GM21360 (cell line): ENCODE results near the gene SDR39U1.

Experiments used
- ATAC-seq: cut with Tn5 transposase; IDR thresholded peaks from one replicate; pipeline ENCODE4 v1.9.1; 2021; ENCODE audit warnings: mild to moderate bottlenecking, moderate library complexity; ENCODE audit not compliant: unreplicated experiment

The SDR39U1 gene

DNA sequence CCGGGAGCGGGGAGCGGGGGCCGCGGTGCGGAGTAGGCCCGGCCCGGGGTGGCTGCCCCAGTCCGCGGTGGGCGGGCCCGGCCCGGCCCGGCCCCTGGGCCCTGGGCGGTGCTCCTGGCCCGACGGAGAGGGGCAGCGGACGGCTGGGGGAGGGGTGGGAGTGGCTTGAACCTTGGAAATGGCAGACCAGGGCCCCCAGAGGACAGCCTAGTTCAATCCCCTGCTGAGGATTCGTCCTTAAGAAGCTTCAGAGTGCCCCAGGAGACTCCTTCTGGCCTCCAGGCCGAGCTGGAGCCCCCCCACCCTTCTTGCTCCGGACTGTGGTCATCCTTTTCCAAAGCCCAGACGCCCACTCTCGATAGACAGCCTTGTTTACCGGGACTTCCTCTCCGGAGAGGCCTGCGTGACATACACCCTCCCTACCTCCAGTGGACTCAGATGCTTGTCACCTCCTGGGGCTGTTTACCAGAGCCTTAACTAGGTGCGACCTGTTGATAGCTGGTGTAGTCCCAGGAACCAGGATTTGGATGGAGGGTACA, 12.4 kb downstream of the SDR39U1 start:
- ATAC-seq: peak; percentile 37

DNA sequence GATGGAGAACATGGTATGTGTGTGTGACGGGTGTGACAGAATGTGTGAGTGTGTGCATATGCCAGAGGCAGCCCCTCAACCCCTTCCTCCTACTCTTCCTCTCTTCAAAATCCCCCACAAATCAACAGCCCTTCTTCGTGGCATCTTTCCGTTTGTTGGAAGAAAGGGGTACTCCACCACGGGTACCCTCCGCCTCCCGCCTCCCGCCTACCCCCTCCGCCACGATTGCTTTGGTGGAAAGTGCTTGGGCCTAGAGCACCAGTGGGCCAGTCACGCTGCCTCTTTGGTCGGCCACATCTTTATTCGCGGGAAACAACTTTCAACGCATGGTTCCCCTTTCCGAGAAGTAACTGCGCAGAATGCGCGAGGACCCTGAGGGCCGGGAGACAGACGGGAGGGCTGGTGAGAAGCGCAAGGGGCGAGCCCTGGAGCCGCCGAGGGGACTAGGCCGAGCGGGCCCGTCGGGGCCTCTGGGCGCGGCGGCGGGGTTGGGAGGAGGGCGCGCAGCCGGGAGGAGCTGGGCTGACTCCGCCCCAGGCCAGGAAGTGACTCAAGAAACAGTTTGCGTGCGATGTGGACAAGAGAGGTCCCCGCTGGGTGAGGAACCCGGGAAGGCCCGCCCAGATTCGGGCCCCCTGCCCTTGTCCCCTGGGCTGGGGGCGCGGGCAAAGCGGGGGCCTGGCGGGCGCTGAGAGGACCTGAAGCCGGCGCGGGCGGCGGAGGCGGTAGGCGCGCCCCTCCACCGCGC, 13.0 kb downstream of the SDR39U1 start, which contains the start of the genes CBLN3 and KHNYN:
CBLN3 (minus strand) TSS at position 274 of the 748 bp plus-strand sequence. CDS start 614 bp downstream, outside the sequence.
KHNYN (plus strand) TSS at position 560 of the 748 bp plus-strand sequence. CDS start 777 bp downstream, outside the sequence.
- peak; percentile 76 for ATAC-seq

DNA sequence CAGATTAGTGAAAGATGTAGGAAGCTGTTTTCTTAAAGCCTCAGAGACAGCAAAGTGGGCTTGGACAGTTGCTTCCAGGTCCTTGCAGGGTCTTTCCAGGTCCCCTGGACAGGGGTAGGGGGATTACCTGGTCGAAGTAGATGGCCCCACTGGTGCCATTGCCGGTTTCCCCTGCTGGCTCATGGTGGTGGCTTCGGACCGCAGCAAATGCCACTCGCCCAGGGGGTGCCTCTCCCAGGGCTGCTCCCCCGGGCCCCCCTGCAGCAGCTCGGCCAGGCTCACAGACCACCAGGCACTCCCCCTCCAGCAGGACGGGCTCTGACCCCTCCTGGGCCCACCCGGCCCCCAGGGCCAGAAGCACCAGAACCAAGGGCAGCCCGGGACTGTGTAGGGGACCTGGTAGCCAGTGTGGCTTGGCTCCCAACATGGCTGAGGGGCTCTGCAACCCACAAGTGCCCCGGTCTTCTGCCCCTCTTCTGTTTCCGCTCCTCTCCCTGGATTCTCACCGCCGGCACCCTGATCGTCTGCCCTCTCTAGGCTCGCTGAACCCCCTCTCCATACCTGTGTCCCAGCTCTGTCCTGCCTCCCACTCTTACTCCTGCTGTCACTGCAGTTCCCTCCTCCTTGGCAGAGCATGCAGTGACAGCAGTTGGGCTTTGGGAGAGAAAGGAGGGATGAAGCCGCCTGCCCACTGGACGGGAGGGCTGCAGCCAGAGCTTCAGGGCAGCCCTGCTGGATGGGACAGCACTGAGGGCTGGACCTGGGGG, 13.8 kb downstream of the SDR39U1 start:
- no peak for ATAC-seq

DNA sequence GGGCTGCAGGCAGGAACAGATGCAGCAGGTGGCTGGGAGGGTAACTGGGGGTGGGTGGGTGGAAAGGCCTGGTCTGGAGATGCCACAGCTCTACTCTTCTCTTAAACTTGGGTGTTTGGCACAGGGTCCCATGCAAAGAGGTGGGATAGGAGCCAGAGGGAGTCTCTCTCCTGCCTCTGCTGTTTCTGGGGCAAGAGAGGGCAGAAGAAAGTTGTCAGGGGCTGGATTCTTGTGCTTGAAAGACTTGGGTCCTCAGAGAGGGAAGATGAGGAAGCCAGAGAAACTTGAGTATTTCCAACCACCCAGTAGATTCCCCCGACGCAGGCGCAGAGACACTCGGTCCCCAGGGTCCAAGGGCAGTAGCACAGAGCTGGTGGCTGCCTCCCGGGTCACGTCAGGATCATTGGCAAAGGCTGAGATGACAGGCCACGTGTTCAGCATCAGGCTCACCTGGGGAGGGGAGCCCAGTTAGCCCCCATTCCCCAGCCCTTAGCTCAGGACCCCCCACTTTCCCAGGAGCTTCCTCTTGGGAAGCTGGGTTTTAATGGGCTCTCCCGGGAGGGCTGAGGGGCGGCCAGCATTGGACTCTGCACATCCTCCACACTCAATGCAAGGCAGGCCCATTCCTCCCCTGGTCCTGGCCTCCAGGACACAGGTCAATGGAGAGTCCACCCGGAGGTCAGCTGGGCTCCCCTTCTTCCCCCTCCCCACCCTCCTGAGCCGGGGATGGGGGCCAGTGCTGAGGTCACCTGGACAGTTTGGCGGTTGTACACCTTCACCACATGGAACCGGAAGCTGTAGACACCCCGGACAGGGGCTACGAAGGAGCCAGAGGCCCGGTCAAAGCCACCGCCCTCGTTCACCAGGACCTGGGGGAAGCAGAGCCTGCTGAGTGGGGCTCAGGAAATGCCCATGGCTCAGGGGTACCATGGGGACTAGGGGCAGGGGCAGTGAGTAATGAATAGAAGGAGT, 14.8 kb downstream of the SDR39U1 start:
- ATAC-seq: no peak

DNA sequence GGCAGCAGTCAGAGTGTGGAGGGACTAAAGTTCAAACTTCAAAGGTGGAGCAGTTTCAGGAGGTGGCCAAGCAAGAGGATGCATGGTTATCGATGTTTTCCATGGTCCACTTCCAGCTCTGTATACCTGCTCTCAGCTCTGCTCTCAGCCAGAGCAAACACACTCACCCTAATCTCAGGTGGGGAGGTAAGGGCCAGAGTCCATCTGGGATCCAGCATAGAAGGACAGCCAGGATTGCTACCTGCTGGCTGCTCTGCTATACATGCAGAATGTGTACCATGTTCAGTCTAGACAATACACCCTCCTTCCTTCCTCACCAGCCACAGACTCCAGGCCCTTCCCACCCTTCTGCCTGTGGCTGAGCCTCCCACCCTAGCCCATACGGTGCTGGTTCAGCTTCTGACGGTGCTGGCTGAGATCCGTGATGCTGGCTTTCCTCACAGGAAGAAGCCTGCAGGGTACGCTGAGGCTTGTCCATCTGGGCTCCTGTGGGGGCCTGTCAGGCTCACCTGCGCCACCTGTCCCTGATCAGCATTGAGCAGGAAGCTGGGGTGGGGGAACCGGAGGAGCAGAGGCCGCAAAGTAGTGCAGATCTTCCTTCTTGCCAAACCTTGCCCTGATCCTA, 15.6 kb downstream of the SDR39U1 start:
- ATAC-seq: no peak

DNA sequence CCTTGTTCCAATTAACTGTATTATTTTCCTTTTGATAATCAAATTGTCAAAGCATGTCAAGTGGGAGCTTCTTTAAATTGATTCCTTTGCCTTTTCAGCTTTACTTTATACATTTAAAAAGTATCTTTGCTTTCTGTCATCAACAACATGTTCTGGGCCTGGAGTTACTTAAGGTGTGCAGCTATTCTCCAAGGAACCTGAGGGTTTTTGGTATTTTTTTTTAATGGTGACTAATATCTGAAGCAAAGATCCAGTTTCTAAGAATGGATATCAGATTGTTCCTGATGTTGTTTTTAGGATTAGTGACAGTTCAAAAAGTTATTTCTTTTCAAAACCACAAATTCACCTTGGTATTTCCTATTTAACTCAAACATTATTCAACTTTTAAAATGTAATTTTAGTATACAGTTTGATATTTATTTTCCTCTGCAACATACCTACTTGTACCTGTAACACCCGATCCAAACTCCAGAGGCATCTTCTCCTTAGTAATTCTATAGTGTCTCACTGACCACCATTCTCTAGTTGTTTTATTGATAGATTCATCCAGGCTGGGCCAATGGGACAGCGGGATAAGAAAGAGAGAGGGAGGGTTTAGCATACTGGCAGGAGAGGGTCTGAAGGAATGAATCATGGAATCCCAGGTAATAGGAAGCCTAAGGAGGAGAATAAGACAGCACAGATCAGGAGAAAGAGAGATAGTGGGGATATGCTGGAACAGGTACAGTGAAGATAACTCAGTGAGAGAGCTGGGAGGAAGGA, 16.2 kb downstream of the SDR39U1 start:
- no peak for ATAC-seq

DNA sequence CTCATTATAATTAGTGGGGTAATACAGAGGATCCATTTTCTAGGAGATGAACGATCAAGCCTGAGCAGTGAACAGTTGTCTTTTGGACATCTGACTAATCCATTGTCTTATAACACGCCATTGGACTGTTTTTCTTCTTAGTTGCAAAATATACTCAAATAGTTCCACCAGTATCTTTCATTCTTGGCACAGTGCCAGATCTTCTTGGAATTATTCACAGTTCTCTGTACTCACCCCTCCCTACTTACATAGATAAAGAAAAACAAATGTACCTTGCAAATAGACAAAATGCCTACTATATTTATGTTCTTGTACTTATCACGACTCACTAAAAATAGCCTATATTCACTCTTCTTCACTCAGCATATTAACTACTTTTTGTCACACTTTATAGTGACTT, 16.9 kb downstream of the SDR39U1 start:
- ATAC-seq: no peak

DNA sequence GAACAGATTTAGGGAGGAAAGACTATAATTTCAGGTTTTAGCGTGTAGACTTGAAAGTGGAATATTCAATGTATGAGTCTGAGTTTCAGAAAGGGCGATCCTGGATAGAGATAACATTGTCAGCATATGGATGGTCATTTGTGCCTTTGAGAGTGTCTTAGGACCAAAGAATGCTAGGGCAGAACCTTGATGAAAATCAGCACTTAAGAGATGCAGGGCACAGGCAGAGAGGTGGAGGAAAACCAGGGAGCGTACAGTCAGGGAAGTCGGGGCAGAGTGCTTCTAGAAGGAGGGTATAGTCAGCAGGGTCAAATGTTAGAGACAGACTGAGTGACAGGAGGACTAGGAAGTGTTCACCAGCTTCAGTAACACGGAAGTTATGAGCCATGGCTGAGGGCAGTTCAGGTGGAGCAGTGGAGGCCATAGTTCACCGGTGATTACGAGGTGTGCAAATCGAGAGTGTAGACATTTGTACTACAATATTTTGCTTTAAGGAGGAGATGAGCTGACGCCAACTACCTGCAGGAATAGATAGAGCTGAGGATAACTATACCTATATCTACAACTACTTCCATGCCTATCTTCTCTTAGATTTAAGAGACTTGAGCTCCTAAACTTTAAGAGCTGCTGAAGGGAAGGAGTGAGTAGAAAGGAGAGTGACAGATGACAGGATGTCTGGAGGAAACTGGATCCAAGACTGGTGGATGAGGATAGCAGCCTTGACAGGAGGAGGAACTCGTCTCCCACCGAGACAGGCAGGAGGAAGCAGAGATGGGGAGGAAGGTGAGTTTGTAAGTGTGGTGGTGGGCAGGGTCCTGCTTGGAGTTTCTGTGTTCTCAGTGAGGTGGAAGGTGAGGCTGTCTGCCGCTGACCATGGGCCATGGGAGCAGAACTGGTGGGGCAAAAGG, 19.6 kb downstream of the SDR39U1 start:
- no peak for ATAC-seq

DNA sequence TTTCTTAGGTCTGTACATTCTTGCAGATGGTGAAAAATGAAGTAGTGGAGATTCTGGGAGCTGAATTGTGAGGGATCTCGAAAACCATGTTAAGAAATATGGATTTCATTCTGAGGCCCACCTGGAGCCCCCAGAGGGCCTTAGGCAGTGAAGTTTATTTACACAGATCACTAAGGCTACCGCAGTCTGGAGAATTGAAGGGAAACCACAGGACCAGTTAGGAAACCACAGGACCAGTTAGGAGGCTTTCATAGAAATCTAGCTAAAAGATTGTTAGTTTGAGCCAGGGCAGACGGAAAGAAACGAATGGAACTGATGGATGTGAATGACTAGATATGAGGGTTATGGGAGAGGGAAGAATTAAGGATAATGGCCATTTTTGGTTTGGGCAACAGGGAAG, 20.3 kb downstream of the SDR39U1 start:
- no peak for ATAC-seq

DNA sequence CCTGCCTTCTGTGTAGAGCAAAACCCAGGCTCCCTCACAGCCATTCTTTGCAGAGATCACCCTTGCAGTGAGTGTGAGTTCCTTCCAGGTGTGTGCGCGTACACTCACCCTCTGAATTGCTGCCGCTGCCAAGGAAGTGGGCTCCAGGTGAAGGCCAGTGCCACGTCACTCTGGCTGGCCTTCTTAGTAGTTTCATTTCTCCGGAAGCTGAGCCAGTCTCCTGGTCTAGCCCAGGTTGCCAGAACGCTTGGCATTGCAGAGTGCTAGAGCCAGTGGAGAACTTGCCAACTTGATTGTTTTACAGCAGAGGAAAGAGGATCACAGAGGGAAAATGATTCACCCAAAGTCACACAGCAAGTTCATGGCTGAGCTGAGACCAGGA, 24.1 kb downstream of the SDR39U1 start:
- ATAC-seq: no peak

DNA sequence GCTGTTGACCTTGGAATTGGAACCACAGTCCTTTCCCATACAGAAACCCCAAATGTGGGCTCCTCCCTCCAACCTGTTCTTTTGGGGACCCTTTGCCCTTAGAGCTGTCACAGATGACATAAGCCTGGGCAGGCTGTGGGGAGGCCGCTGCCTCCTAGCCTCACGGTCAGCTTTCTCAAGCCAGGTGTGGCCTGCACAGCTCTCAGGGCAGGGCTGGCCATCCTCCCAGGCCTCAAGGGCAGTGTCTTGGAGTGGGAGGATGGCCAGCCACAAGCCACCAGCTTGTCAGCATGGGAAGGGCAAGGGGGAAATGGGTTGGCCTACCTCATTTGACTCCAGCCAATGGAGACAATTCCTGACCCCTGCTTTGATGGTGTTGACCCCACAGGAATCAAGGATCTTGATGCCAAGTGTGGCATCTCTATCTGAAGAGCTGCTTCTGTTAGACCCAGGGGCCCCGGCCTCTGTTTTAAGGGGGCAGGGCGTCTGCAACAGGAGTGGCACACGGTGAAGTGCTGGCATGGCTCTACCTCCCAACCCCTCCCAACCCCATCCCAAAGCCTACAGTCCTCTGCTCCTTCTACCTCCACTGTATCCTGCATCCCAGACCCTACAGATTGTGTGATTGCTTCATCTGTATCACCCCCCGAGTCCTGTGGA, 24.6 kb downstream of the SDR39U1 start:
- ATAC-seq: no peak

DNA sequence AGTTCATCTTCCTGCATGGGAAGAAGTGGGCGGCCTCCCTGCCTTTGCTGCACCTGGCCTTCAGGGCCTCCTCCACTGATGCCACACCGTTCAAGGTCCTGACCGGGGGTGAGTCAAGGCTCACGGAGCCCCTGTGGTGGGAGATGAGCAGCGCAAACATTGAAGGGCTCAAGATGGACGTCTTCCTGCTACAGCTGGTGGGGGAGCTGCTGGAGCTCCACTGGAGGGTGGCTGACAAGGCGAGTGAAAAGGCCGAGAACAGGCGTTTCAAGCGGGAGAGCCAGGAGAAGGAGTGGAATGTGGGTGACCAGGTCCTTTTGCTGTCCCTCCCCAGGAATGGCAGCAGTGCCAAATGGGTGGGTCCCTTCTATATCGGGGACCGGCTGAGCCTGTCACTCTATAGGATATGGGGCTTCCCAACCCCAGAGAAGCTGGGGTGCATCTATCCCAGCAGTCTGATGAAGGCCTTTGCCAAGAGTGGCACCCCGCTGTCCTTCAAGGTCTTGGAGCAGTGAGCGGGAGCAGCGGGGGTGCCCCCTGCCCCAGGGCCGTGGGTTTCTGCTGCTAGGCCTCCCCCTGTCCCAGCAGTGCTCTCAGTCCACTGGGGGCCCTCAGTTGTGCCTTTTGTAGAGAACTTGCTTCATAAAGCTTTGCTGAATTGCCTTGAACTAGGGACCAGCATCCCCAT, 25.5 kb downstream of the SDR39U1 start:
- no peak for ATAC-seq

DNA sequence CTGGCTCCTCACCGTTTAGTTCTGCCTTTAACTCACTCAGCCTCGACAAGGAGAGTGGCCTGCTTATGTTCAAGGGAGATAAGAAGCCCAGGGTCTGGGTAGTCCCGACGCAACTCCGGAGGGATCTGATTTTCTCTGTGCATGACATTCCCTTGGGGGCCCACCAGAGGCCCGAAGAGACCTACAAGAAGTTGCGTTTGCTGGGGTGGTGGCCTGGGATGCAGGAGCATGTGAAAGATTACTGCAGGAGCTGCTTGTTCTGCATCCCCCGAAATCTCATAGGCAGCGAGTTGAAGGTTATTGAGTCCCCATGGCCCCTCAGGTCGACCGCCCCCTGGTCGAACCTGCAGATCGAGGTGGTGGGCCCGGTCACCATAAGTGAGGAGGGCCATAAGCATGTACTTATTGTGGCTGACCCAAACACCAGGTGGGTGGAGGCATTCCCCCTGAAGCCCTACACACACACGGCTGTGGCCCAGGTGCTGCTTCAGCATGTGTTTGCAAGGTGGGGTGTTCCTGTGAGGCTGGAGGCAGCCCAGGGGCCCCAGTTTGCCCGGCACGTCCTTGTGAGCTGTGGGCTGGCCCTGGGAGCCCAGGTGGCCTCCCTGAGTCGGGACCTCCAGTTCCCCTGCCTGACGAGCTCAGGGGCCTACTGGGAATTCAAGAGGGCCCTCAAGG, 26.2 kb downstream of the SDR39U1 start:
- ATAC-seq: no peak

DNA sequence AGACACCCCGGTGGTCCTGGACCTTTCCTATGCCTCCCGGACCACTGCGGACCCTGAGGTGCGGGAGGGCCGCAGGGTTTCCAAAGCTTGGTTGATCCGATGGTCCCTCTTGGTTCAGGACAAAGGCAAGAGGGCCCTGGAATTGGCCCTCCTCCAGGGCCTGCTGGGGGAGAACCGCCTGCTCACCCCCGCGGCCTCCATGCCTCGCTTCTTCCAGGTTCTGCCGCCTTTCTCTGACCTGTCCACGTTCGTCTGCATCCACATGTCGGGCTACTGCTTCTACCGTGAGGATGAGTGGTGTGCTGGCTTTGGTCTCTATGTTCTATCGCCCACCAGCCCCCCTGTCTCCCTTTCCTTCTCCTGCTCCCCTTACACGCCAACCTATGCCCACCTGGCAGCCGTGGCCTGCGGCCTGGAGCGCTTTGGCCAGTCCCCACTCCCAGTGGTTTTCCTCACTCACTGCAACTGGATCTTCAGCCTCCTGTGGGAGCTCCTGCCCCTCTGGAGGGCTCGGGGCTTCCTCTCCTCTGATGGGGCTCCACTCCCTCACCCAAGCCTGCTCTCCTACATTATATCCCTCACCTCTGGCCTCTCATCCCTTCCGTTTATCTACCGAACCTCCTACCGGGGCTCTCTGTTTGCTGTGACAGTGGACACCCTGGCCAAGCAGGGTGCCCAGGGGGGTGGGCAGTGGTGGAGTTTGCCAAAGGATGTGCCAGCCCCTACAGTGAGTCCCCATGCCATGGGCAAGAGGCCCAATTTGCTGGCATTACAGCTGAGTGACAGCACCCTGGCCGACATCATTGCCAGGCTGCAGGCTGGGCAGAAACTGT, 26.9 kb downstream of the SDR39U1 start:
- ATAC-seq: no peak

DNA sequence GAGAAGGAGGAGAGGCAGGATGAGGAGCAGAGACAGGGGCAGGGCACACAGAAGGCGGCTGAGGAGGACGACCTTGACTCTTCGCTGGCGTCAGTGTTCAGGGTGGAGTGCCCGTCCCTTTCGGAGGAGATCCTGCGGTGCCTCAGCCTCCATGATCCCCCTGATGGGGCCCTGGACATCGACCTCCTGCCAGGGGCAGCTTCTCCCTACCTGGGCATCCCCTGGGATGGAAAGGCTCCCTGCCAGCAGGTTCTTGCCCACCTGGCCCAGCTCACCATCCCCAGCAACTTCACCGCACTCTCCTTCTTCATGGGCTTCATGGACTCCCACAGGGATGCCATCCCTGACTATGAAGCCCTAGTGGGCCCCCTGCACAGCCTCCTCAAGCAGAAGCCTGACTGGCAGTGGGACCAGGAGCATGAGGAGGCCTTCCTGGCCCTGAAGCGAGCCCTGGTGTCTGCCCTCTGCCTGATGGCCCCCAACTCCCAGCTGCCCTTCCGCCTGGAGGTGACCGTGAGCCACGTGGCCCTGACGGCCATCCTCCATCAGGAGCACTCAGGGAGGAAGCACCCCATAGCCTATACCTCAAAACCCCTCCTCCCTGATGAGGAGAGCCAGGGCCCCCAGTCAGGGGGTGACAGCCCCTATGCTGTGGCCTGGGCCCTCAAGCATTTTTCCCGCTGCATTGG, 27.7 kb downstream of the SDR39U1 start:
- ATAC-seq: no peak
